Measurements from ENCODE around the gene AKAP11.

AKAP11 gene

GRCh38 chr13:42266473-42266872 is 5.5 kb upstream of the AKAP11 start:
- TF ChIP-seq EZH2phosphoT487 (IDR thresholded peaks at IDR 0.05; ENCODE audit: low read length), result no peak
- no peak for TF ChIP-seq CTCF (IDR thresholded peaks at IDR 0.05; ENCODE audit: low read length)
- no peak for TF ChIP-seq EZH2 (optimal IDR thresholded peaks at IDR 0.05; ENCODE audit: low read depth, low read length)
- H3K9me3 ChIP-seq (replicated peaks; ENCODE audit: insufficient read depth, low read length), result no peaks in the 10 kb centered on the region
- H3K27ac ChIP-seq (ENCODE audit: low read length), result no peak overlapping the region
- no peak overlapping the region for H2AFZ ChIP-seq (ENCODE audit: low read length)
- no peaks in the 10 kb centered on the region for H3K36me3 ChIP-seq (replicated peaks; ENCODE audit: insufficient read depth, low read length)
- no peaks in the 10 kb centered on the region for H3K79me2 ChIP-seq (ENCODE audit: low read length)
- no peak overlapping the region for H3K4me2 ChIP-seq (ENCODE audit: low read depth, low read length)
- H3K4me1 ChIP-seq (ENCODE audit: low read length), result peaks cover 5% of the 10 kb centered on the region; the same call in 1 of the 2 replicates
- no peak overlapping the region for H3K9ac ChIP-seq (ENCODE audit: low read length)
- no peaks in the 10 kb centered on the region for H3K9me2 ChIP-seq (replicated peaks; ENCODE audit: insufficient read depth, low read length)
- no peaks in the 10 kb centered on the region for H3K27me3 ChIP-seq (replicated peaks; ENCODE audit: insufficient read depth, low read length)
- no peak overlapping the region for H3K4me3 ChIP-seq (ENCODE audit: low read length)
- H4K20me1 ChIP-seq (ENCODE audit: insufficient read depth, low read length), result no peaks in the 10 kb centered on the region
- no peak for DNase-seq
- 0 out of 2 replicates have a peak, but pooled peaks cover 6% of the 10 kb centered on the region for H3F3A ChIP-seq (ENCODE audit: insufficient read depth, low read length)

GRCh38 chr13:42270160-42270856 is 1.6 kb upstream of the AKAP11 start:
- Histone ChIP-seq H3K27ac (ENCODE audit: low read length) (no peak overlapping the region), H3K4me1 (ENCODE audit: low read length) (peaks cover 10% of the 10 kb centered on the region; the same call in 1 of the 2 replicates), H3K36me3 (replicated peaks; ENCODE audit: insufficient read depth, low read length) (no peaks in the 10 kb centered on the region), H3K9ac (ENCODE audit: low read length) (peak overlapping the region; percentile 75; the same call in 1 of the 2 replicates), H2AFZ (ENCODE audit: low read length) (peak overlapping the region; percentile 82), H3K79me2 (ENCODE audit: low read length) (peaks cover 21% of the 10 kb centered on the region), H3K9me3 (replicated peaks; ENCODE audit: insufficient read depth, low read length) (no peaks in the 10 kb centered on the region), H3F3A (ENCODE audit: insufficient read depth, low read length) (0 out of 2 replicates have a peak, but pooled peaks cover 6% of the 10 kb centered on the region), H3K9me2 (replicated peaks; ENCODE audit: insufficient read depth, low read length) (no peaks in the 10 kb centered on the region), H4K20me1 (ENCODE audit: insufficient read depth, low read length) (no peaks in the 10 kb centered on the region), H3K4me2 (ENCODE audit: low read depth, low read length) (peak overlapping the region; percentile 83; the same call in 1 of the 2 replicates), H3K27me3 (replicated peaks; ENCODE audit: insufficient read depth, low read length) (no peaks in the 10 kb centered on the region), H3K4me3 (ENCODE audit: low read length) (peak overlapping the region; percentile 70)
- DNase-seq, result no peak
- no peak for TF ChIP-seq EZH2 (optimal IDR thresholded peaks at IDR 0.05; ENCODE audit: low read depth, low read length)
- no peak for TF ChIP-seq CTCF (IDR thresholded peaks at IDR 0.05; ENCODE audit: low read length)
- TF ChIP-seq EZH2phosphoT487 (IDR thresholded peaks at IDR 0.05; ENCODE audit: low read length), result no peak

- no peak for DNase-seq
- Histone ChIP-seq H4K20me1 (ENCODE audit: insufficient read depth, low read length) (no peaks in the 10 kb centered on the region), H3K4me2 (ENCODE audit: low read depth, low read length) (peak overlapping the region; percentile 83), H3K9me2 (replicated peaks; ENCODE audit: insufficient read depth, low read length) (no peaks in the 10 kb centered on the region), H3K27me3 (replicated peaks; ENCODE audit: insufficient read depth, low read length) (no peaks in the 10 kb centered on the region), H3K36me3 (replicated peaks; ENCODE audit: insufficient read depth, low read length) (no peaks in the 10 kb centered on the region), H2AFZ (ENCODE audit: low read length) (peak overlapping the region; percentile 82), H3F3A (ENCODE audit: insufficient read depth, low read length) (0 out of 2 replicates have a peak, but pooled peaks cover 6% of the 10 kb centered on the region), H3K9ac (ENCODE audit: low read length) (peak overlapping the region; percentile 75), H3K4me3 (ENCODE audit: low read length) (peak overlapping the region; percentile 70), H3K9me3 (replicated peaks; ENCODE audit: insufficient read depth, low read length) (no peaks in the 10 kb centered on the region), H3K79me2 (ENCODE audit: low read length) (peaks cover 26% of the 10 kb centered on the region), H3K4me1 (ENCODE audit: low read length) (peaks cover 14% of the 10 kb centered on the region; the same call in 1 of the 2 replicates), H3K27ac (ENCODE audit: low read length) (peak overlapping the region; percentile 74; the same call in 1 of the 2 replicates)
- no peak for TF ChIP-seq CTCF (IDR thresholded peaks at IDR 0.05; ENCODE audit: low read length)
- no peak for TF ChIP-seq EZH2 (optimal IDR thresholded peaks at IDR 0.05; ENCODE audit: low read depth, low read length)
- TF ChIP-seq EZH2phosphoT487 (IDR thresholded peaks at IDR 0.05; ENCODE audit: low read length), result no peak
Observed at GRCh38 chr13:42270857-42271215, 1.1 kb upstream of the AKAP11 start.
